ENCODE measurements around the gene TCEAL7. TPM values are rescaled to one million over a fixed set of nuclear protein-coding genes. Genes with fewer than 3 reads are reported as not detected.
A peak's percentile ranks its signal among the peaks of the same experiment; 100 is the strongest.
"Not testable (repeated sequence)": the region's sequence is repeated elsewhere in the genome, so short reads cannot be mapped to it uniquely, and the experiment has no call there.

TCEAL7 gene, protein sequence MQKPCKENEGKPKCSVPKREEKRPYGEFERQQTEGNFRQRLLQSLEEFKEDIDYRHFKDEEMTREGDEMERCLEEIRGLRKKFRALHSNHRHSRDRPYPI
- 10 to 100 TPM in 3 of 4 donors, 1 to 10 TPM in 1; 10.0 to 20.5 (median 13.6) TPM for total RNA-seq

DNA sequence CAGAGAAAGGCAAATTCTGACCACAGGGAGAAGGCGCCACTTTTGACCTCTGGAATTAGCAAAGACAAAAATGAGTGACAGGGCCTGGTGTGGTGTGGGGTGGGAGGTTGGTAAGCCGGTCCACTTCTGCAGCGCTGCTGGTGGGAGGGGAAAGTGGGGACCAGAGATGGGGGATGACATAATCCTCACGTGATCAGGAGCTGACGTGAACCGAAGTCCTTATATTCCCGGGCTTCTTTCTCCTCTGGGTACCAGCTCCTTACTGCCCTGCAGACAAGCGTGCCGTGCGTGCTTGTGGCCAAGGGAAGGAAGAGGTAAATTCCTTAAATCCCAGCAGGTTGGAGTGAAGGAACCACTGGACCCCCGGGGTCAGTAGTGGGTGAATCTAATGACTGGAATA, at the start of gene TCEAL7:
Gene TCEAL7 (plus strand): TSS at position 249 of the 400 bp plus-strand sequence. CDS start 1,165 bp downstream, outside the sequence.
- Histone ChIP-seq H3K9me3 (no peaks in the 10 kb centered on the region), H3K27me3 (no peaks in the 10 kb centered on the region), H3K4me1 (no peaks in the 10 kb centered on the region), H3K36me3 (no peaks in the 10 kb centered on the region), H3K4me3 (peak within 1 kb of the TSS; percentile 36 to 45), H3K27ac (peak within 1 kb of the TSS in 2 of 4 donors; percentile 27 to 52)
- WGBS, 2 donors (ENCODE audit: low coverage in 1 of 2), result 20 to 67% methylated on average over 1 to 3 of the region's 11 CpGs
- no peak for TF ChIP-seq EP300 (IDR thresholded peaks at IDR 0.05)
- TF ChIP-seq POLR2A (IDR thresholded peaks at IDR 0.05), result no peak
- TF ChIP-seq, protein P1, sequence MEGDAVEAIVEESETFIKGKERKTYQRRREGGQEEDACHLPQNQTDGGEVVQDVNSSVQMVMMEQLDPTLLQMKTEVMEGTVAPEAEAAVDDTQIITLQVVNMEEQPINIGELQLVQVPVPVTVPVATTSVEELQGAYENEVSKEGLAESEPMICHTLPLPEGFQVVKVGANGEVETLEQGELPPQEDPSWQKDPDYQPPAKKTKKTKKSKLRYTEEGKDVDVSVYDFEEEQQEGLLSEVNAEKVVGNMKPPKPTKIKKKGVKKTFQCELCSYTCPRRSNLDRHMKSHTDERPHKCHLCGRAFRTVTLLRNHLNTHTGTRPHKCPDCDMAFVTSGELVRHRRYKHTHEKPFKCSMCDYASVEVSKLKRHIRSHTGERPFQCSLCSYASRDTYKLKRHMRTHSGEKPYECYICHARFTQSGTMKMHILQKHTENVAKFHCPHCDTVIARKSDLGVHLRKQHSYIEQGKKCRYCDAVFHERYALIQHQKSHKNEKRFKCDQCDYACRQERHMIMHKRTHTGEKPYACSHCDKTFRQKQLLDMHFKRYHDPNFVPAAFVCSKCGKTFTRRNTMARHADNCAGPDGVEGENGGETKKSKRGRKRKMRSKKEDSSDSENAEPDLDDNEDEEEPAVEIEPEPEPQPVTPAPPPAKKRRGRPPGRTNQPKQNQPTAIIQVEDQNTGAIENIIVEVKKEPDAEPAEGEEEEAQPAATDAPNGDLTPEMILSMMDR (IDR thresholded peaks at IDR 0.05), result no peak
- no peak for TF ChIP-seq POLR2AphosphoS5 (IDR thresholded peaks at IDR 0.05)
- ATAC-seq, result peak; percentile 71

DNA sequence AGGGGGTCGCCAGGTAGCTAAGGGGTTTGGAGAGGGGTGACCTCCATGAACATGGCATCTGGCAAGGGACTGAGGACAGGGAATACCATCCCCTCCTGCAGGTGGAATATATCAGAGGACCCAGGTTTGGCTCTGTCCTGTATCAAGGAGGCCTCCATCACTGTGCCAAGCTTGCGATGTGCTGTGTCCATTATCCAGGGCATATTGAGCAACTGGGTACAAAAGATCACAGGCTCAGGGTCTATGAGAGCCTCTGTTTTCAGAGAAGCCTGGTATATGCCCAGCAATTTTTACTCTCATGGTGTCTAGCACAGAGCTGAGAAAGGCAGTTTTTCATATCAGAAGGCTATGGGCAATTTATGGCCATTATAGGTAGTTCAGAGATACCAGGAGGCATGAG, 36.9 kb upstream of the TCEAL7 start:
- peak; percentile 25 for ATAC-seq
- 100% methylated on average over 1 of the region's 2 CpGs; no CpG with 5 or more reads in 1 of the 2 donors for WGBS, 2 donors (ENCODE audit: low coverage in 1 of 2)

DNA sequence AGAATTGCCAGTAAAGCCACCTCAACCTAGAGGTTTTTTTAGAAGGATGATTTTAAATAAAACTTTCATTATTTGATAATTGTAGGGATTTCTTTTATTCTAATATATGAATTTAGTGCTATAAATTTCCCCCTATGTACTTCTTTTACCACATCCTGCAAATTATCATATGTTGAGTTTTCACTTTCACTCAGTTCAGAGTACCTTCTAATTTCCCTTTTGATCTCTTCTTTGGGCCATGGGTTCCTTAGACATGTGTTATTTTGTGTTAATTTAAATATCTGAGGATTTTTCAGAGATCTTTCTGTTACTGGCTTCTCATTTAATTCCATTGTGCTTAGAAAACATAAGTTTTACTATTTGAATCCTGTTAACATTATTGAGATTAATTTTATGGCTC, 25.3 kb upstream of the TCEAL7 start:
- ATAC-seq, result no peak
- TF ChIP-seq POLR2A (IDR thresholded peaks at IDR 0.05) (no peak), POLR2AphosphoS5 (IDR thresholded peaks at IDR 0.05) (no peak), EP300 (IDR thresholded peaks at IDR 0.05) (no peak)
- TF ChIP-seq, protein P1 (IDR thresholded peaks at IDR 0.05), result no peak
- Histone ChIP-seq H3K27me3 (no peaks in the 10 kb centered on the region), H3K4me1 (no peaks in the 10 kb centered on the region), H3K9me3 (no peaks in the 10 kb centered on the region), H3K27ac (no peak overlapping the region), H3K4me3 (no peak overlapping the region), H3K36me3 (no peaks in the 10 kb centered on the region)

More for the DNA sequence above, 36.9 kb upstream of the TCEAL7 start:
- Histone ChIP-seq H3K4me1 (no peaks in the 10 kb centered on the region), H3K27me3 (no peaks in the 10 kb centered on the region), H3K27ac (no peak overlapping the region), H3K4me3 (no peak overlapping the region), H3K9me3 (no peaks in the 10 kb centered on the region), H3K36me3 (no peaks in the 10 kb centered on the region)
- TF ChIP-seq POLR2A (IDR thresholded peaks at IDR 0.05) (no peak), POLR2AphosphoS5 (IDR thresholded peaks at IDR 0.05) (no peak), EP300 (IDR thresholded peaks at IDR 0.05) (no peak)
- TF ChIP-seq, protein P1 (IDR thresholded peaks at IDR 0.05), result no peak

DNA sequence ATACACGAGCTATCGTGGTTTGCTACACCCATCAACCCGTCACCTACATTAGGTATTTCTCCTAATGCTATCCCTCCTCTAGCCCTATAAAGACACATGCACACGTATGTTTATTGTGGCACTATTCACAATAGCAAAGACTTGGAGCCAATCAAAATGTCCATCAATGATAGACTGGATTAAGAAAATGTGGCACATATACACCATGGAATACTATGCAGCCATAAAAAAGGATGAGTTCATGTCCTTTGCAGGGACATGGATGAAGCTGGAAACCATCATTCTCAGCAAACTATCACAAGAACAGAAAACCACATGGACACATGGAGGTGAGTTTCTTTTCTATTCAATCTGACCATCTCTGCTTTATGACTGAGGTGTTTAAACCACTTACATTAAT, 24.4 kb upstream of the TCEAL7 start:
- not testable (repeated sequence) for H3K27ac ChIP-seq, H3K27me3 ChIP-seq, H3K4me1 ChIP-seq, H3K36me3 ChIP-seq, ATAC-seq, H3K4me3 ChIP-seq, H3K9me3 ChIP-seq
- WGBS, 2 donors (ENCODE audit: low coverage in 1 of 2), result 83 to 90% methylated on average over 2 to 3 of the region's 4 CpGs

DNA sequence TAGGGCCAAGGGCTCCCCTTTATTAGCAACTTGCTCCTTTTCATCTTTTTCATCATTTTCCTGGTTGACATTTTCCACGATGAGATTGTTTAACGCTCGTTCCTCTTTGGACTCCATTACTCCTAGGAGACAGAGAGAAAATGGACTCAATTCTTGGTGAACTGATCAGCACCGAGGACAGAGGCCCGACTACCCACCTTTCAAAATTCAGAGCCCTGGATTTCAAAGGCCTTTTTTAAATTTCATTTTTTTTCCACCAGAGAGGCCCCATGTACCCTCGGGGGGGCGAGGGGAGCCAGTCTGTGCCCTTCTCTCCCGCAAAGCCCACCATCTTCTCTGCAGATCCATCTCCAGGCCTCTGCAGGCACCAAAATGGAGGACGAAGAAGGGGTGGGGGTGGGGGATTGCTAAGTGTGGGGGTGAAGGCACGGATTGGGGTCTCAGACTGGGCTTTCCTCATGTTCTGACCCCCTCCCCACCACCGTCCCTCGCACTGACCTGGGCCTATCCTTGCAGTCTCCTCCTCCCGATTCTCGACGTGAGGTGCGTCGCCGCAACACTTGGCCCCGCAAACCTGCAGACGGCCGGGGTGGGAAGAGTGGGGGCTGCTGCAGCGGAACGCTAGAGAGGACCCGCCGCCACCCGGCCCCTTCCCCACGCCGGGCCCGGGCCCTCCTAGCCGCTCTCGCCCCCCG, 20.0 kb upstream of the TCEAL7 start:
- Histone ChIP-seq H3K27ac (peak overlapping the region in 1 of 4 donors; percentile 24), H3K27me3 (peaks cover 11% of the 10 kb centered on the region), H3K9me3 (no peaks in the 10 kb centered on the region), H3K36me3 (no peaks in the 10 kb centered on the region), H3K4me3 (peak overlapping the region; percentile 8 to 59), H3K4me1 (peaks cover 0 to 11% (median 0%) of the 10 kb centered on the region in 3 donors)
- TF ChIP-seq POLR2AphosphoS5 (IDR thresholded peaks at IDR 0.05), result no peak
- no peak for TF ChIP-seq EP300 (IDR thresholded peaks at IDR 0.05)
- no peak for TF ChIP-seq POLR2A (IDR thresholded peaks at IDR 0.05)
- TF ChIP-seq, protein P1 (IDR thresholded peaks at IDR 0.05), result no peak
- WGBS, 2 donors (ENCODE audit: low coverage in 1 of 2), result 68 to 83% methylated on average over 1 to 6 of the region's 32 CpGs
- no peak for ATAC-seq

Data from gastroesophageal sphincter (tissue), 4 donors.